HCT116 (cell line): ENCODE measurements around the gene GHDC. TPM values are rescaled to one million over a fixed set of nuclear protein-coding genes. Genes with fewer than 3 reads are reported as not detected.
A peak's percentile ranks its signal among the peaks of the same experiment; 100 is the strongest.
"Not testable (repeated sequence)": the region's sequence is repeated elsewhere in the genome, so short reads cannot be mapped to it uniquely, and the experiment has no call there.

ENCODE experiments used
- ATAC-seq: fragments of 200-7000 bp; cut with Tn5 transposase; 2 replicates; pipeline ENCODE4 v1.9.1; 2020; ENCODE audit warnings: mild to moderate bottlenecking, moderate library complexity
- BruUV-seq: library from RNA; stranded (reverse); fragments of 400-500 nt; replicated peaks from 2 replicates; lab custom pipeline; 2021; lab: Mats Ljungman, UMichigan
- CTCF ChIA-PET: fragments of 300-600 bp; sonication (Branson Sonifier 250); formaldehyde crosslinking; loops from one replicate; lab custom pipeline; 2021; ENCODE audit warnings: antibody characterized with exemption; lab: Charles Lee
- POLR2A ChIA-PET: fragments of 300-600, 350-600 bp; sonication (Branson Sonifier 250); formaldehyde crosslinking; loops from one replicate; lab custom pipeline; 2021; ENCODE audit warnings: antibody characterized with exemption; lab: Charles Lee
- RAD21 ChIA-PET, 2 experiments: fragments of 300-600 bp; sonication (Branson Sonifier 250); formaldehyde crosslinking; loops; one replicate each; lab custom pipeline; 2023; ENCODE audit warnings: low total read pairs in 2 of 2; ENCODE audit not compliant: uncharacterized antibody in 2 of 2, unreplicated experiment in 2 of 2, low non-redundant PET in 1 of 2; lab: Charles Lee
- DNase-seq: peaks from one replicate; pipeline ENCODE4 v3.0.0-alpha.2; 2010; ENCODE audit warnings: low read depth, low spot score
- H2AFZ ChIP-seq: fragments of 200-600 bp; shearing (Covaris generic), sonication (generic); 2 replicates; pipeline ENCODE4 v1.6.1; 2017; ENCODE audit warnings: low read depth, mixed run types, mixed read lengths, antibody characterized with exemption, low read length; ENCODE audit not compliant: poor library complexity, severe bottlenecking
- H3K27ac ChIP-seq: 2 replicates; pipeline ENCODE4 v1.5.1; 2012; ENCODE audit warnings: low read depth, low read length
- H3K27me3 ChIP-seq: fragments of 200-600 bp; sonication (generic); 2 replicates; pipeline ENCODE4 v1.6.1; 2016; ENCODE audit warnings: mixed run types, low read length, mixed read lengths; ENCODE audit not compliant: insufficient read depth
- H3K36me3 ChIP-seq, 2 experiments: fragments of 200-500 bp in 1 of 2; fragments of 200-600 bp in 1 of 2; sonication (Bioruptor generic) in 1 of 2; sonication (generic) in 1 of 2; 2 replicates each; pipeline versions ENCODE4 v1.5.1 to v1.6.1; 2014 to 2016; ENCODE audit warnings: low read length in 2 of 2, inconsistent platforms in 1 of 2, mixed read lengths in 1 of 2, mixed run types in 1 of 2; ENCODE audit not compliant: insufficient read depth in 2 of 2, control insufficient read depth in 1 of 2
- H3K4me1 ChIP-seq, 2 experiments: fragments of 200-600 bp in 1 of 2; sonication (generic) in 1 of 2; 2 replicates each; pipeline versions ENCODE4 v1.5.1 to v1.6.1; 2012 to 2017; ENCODE audit warnings: low read length in 2 of 2, inconsistent platforms in 1 of 2, mild to moderate bottlenecking in 1 of 2, mixed read lengths in 1 of 2, mixed run types in 1 of 2, moderate library complexity in 1 of 2; ENCODE audit not compliant: insufficient read depth in 2 of 2, control insufficient read depth in 1 of 2
- H3K4me2 ChIP-seq: fragments of 200-600 bp; sonication (generic); 2 replicates; pipeline ENCODE4 v1.6.1; 2017; ENCODE audit warnings: mixed run types, low read length, mixed read lengths
- H3K4me3 ChIP-seq, 2 experiments: fragments of 200-600 bp in 1 of 2; sonication (generic) in 1 of 2; replicated peaks in 1 of 2; 2 replicates each; pipeline ENCODE4 v1.5.1; 2011 to 2016; ENCODE audit warnings: low read length in 2 of 2, control low read depth in 1 of 2, low read depth in 1 of 2, mild to moderate bottlenecking in 1 of 2, mixed read lengths in 1 of 2, mixed run types in 1 of 2
- H3K79me2 ChIP-seq: fragments of 200-600 bp; sonication (generic); 2 replicates; pipeline ENCODE4 v1.6.1; 2017; ENCODE audit warnings: mild to moderate bottlenecking, mixed run types, low read length, moderate library complexity, mixed read lengths; ENCODE audit not compliant: insufficient read depth
- H3K9ac ChIP-seq: fragments of 200-600 bp; sonication (generic); 2 replicates; pipeline ENCODE4 v1.6.1; 2016; ENCODE audit warnings: low read length, mixed read lengths
- H3K9me2 ChIP-seq: fragments of 200-600 bp; sonication (generic), shearing (Covaris generic); 2 replicates; pipeline ENCODE4 v1.6.1; 2017; ENCODE audit warnings: mixed run types, mild to moderate bottlenecking, moderate library complexity; ENCODE audit not compliant: insufficient read depth
- H3K9me3 ChIP-seq, 2 experiments: fragments of 200-500 bp in 1 of 2; fragments of 200-600 bp in 1 of 2; sonication (Bioruptor generic) in 1 of 2; sonication (generic) in 1 of 2; 2 replicates each; pipeline ENCODE4 v1.6.1; 2014 to 2017; ENCODE audit warnings: low read length in 2 of 2, mixed read lengths in 2 of 2, inconsistent platforms in 1 of 2, low read depth in 1 of 2, mild to moderate bottlenecking in 1 of 2, mixed run types in 1 of 2, moderate library complexity in 1 of 2; ENCODE audit not compliant: control insufficient read depth in 1 of 2, insufficient read depth in 1 of 2
- H4K20me1 ChIP-seq: fragments of 200-600 bp; sonication (generic), shearing (Covaris generic); 2 replicates; pipeline ENCODE4 v1.6.1; 2017; ENCODE audit warnings: mixed run types, mild to moderate bottlenecking, moderate library complexity; ENCODE audit not compliant: insufficient read depth
- JUND ChIP-seq: IDR thresholded peaks from 2 replicates; pipeline ENCODE4 v1.6.1; 2012
- POLR2A ChIP-seq: IDR thresholded peaks from 2 replicates; pipeline ENCODE4 v1.7.0; 2011; ENCODE audit warnings: borderline replicate concordance; ENCODE audit not compliant: insufficient read depth, insufficient read length; ENCODE audit errors: extremely low read depth
- RAD21 ChIP-seq: IDR thresholded peaks from 2 replicates; pipeline ENCODE4 v1.6.1; 2012; ENCODE audit warnings: low read depth, mild to moderate bottlenecking
- intact Hi-C: fragments of 100-400 bp; cut with micrococcal nuclease; formaldehyde crosslinking; loops from 2 replicates; pipeline ENCODE4 v1.10.0; 2022
- total RNA-seq: library from RNA; stranded (reverse); gene quantifications from one replicate; pipeline ENCODE4 v1.2.1, GENCODE V29; 2021; ENCODE audit not compliant: unreplicated experiment
- TF ChIP-seq, protein P1 (sequence below): IDR thresholded peaks from 2 replicates; pipeline ENCODE4 v1.6.1; 2012; ENCODE audit warnings: low read depth
- TF ChIP-seq, protein P2 (sequence below), 3 experiments: fragments of 200-600 bp in 1 of 3; sonication (generic) in 1 of 3; IDR thresholded peaks in 2 of 3; conservative IDR thresholded peaks in 1 of 3; 2 replicates each; pipeline ENCODE4 v1.5.1; 2012 to 2017; ENCODE audit warnings: low read depth in 2 of 3, low read length in 2 of 3, antibody characterized with exemption in 1 of 3, borderline replicate concordance in 1 of 3, control low read depth in 1 of 3, mild to moderate bottlenecking in 1 of 3, mixed read lengths in 1 of 3, mixed run types in 1 of 3, moderate library complexity in 1 of 3; ENCODE audit not compliant: insufficient read depth in 1 of 3

Gene GHDC
- total RNA-seq, 1 experiment from 2014 or later = 13.2 TPM

DNA sequence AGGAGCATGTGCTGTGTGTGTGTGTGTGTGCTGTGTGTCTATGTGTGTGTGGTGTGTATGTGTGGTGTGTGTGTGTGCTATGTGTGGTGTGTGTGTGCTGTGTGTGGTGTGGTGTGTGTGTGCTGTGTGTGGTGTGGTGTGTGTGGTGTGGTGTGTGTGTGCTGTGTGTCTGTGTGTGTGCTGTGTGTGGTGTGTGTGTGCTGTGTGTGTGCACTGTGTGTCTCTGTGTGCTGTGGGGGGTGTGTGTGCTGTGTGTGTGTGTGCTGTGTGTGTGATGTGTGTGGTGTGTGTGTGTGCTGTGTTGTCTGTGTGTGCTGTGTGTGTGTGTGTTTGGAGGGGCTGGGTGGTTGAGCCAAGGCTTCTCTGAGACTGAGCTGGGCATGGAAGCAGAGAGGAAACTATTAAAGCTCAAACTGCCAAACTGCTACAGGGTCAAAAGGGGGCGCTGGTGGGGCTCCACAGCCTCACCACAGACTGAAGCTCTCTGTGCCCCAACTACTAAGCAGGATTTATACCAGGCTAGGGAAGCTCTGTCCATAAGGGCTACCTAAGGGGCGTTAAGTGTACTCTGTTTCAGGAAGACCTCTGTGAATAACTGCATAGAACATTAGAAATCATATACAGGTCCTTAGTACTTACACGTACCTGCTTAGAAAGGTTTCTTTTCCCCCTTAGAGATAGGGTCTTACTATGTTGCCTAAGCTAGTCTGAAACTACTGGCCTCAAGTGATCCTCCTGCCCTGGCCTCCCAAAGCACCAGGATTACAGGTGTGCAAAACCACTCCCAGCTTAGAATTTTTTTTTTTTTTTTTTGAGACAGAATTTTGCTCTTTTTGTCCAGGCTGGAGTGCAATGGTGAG lies 27.8 kb upstream of the GHDC start:
- Histone ChIP-seq H3K36me3 (0 out of 4 replicates have a peak, but pooled peaks cover 0 to under 1% of the 10 kb centered on the region in 2 experiments), H3K9ac (no peak overlapping the region), H3K9me3 (no peaks in the 10 kb centered on the region), H3K4me3 (no peak overlapping the region), H2AFZ (no peak overlapping the region), H3K27me3 (no peaks in the 10 kb centered on the region), H4K20me1 (no peaks in the 10 kb centered on the region), H3K4me1 (peaks cover 0 to 11% of the 10 kb centered on the region in 2 experiments; a peak in 3 of 4 replicates), H3K79me2 (no peaks in the 10 kb centered on the region), H3K4me2 (no peak overlapping the region), H3K27ac (no peak overlapping the region), H3K9me2 (no peaks in the 10 kb centered on the region)
- CTCF ChIA-PET = interaction anchor here (0.6 to 1.9 kb wide), 27 partner anchors 9 to 305 kb away, joined by 3 to 11 read pairs (median 4); partner anchors contain the start of genes GHDC, HCRT and STAT3
- DNase-seq = peak; percentile 7
- POLR2A ChIA-PET = no interaction called here
- ATAC-seq = peak; percentile 94
- RAD21 ChIA-PET = interaction anchor here (0.7 to 1.2 kb wide), 5 partner anchors 14 to 305 kb away, joined by 3 to 6 read pairs (median 3); partner anchors contain the start of gene STAT5B (in 1 of the 2)
- TF ChIP-seq JUND = no peak
- peak; percentile 67 for TF ChIP-seq RAD21
- TF ChIP-seq, protein P1, sequence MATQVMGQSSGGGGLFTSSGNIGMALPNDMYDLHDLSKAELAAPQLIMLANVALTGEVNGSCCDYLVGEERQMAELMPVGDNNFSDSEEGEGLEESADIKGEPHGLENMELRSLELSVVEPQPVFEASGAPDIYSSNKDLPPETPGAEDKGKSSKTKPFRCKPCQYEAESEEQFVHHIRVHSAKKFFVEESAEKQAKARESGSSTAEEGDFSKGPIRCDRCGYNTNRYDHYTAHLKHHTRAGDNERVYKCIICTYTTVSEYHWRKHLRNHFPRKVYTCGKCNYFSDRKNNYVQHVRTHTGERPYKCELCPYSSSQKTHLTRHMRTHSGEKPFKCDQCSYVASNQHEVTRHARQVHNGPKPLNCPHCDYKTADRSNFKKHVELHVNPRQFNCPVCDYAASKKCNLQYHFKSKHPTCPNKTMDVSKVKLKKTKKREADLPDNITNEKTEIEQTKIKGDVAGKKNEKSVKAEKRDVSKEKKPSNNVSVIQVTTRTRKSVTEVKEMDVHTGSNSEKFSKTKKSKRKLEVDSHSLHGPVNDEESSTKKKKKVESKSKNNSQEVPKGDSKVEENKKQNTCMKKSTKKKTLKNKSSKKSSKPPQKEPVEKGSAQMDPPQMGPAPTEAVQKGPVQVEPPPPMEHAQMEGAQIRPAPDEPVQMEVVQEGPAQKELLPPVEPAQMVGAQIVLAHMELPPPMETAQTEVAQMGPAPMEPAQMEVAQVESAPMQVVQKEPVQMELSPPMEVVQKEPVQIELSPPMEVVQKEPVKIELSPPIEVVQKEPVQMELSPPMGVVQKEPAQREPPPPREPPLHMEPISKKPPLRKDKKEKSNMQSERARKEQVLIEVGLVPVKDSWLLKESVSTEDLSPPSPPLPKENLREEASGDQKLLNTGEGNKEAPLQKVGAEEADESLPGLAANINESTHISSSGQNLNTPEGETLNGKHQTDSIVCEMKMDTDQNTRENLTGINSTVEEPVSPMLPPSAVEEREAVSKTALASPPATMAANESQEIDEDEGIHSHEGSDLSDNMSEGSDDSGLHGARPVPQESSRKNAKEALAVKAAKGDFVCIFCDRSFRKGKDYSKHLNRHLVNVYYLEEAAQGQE = no peak
- TF ChIP-seq POLR2A = no peak
- TF ChIP-seq, protein P2, sequence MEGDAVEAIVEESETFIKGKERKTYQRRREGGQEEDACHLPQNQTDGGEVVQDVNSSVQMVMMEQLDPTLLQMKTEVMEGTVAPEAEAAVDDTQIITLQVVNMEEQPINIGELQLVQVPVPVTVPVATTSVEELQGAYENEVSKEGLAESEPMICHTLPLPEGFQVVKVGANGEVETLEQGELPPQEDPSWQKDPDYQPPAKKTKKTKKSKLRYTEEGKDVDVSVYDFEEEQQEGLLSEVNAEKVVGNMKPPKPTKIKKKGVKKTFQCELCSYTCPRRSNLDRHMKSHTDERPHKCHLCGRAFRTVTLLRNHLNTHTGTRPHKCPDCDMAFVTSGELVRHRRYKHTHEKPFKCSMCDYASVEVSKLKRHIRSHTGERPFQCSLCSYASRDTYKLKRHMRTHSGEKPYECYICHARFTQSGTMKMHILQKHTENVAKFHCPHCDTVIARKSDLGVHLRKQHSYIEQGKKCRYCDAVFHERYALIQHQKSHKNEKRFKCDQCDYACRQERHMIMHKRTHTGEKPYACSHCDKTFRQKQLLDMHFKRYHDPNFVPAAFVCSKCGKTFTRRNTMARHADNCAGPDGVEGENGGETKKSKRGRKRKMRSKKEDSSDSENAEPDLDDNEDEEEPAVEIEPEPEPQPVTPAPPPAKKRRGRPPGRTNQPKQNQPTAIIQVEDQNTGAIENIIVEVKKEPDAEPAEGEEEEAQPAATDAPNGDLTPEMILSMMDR (IDR thresholded peaks at IDR 0.05 in 2 of 3, conservative IDR thresholded peaks at IDR 0.05 in 1 of 3; ENCODE audit: borderline replicate concordance in 1 of 3, insufficient read depth in 1 of 3, low read depth in 2 of 3, low read length in 2 of 3) = peak; percentile 47 to 84 (median 80); a peak in 5 of 6 replicates
- intact Hi-C loops = no loop called here
- no TSS peak for BruUV-seq

- POLR2A ChIA-PET, H3K4me2 ChIP-seq, H3K36me3 ChIP-seq, H3K27me3 ChIP-seq, intact Hi-C loops, RAD21 ChIA-PET, H3K9ac ChIP-seq, H3K27ac ChIP-seq, BruUV-seq, H3K79me2 ChIP-seq, CTCF ChIA-PET, H3K9me3 ChIP-seq, ATAC-seq, H3K4me3 ChIP-seq, DNase-seq, H2AFZ ChIP-seq, H4K20me1 ChIP-seq, H3K9me2 ChIP-seq, H3K4me1 ChIP-seq: not testable (repeated sequence)
These were observed 25.0 kb upstream of the GHDC start for GRCh38 chr17:42219280-42219679.
